Measurements from ENCODE around the gene ILK. TPM values are rescaled to one million over a fixed set of nuclear protein-coding genes. Genes with fewer than 3 reads are reported as not detected.
A peak's percentile ranks its signal among the peaks of the same experiment; 100 is the strongest.

Gene ILK
- total and polyA plus RNA-seq, 2 experiments from 2014 or later: 114 to 126 TPM

DNA sequence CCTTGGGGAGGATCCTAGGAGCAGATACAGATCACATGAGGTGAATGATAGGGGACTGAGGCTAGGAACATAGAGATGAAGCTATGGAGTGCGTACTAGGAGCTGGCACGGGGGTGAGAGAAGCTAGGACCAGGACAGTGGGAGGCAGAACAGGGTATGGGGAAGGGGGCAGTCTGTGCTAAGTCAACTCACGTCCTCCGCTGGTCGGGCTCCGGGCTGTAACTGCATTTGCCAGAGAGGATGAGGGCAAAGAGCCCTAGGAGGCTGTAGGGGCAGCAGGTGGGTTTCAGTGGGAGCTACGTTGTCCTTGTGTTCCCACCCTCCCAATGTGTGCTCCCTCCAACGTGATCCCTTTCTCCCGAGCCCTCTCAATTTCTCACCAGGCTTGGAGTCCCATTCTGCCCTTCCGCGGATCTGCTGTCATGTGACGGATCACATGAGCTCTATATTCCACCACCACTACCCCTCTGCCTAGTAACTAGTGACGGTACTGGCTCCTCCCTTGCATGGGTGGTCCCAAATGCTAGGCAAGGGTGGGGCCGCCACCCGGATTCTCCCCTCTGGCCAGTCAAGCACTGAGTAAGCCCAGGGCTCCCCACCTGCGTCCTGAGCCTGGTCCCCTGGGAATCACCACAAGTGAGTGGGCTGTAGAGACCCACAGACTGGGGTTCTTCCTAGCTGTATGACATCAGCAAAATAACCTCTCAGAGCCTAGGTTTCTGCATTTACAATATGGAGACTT lies 15.6 kb downstream of the ILK start, which contains the start of gene TPP1:
TSS of gene TPP1 (minus strand) at position 419 of the 742 bp plus-strand sequence. CDS start at position 397, 22 bp downstream.
- Histone ChIP-seq H3K9me3 (ENCODE audit: low read depth) (no peaks in the 10 kb centered on the region), H3K27me3 (no peaks in the 10 kb centered on the region), H3K4me1 (ENCODE audit: insufficient read depth) (peaks cover 12% of the 10 kb centered on the region), H3K4me3 (peak within 1 kb of the TSS; percentile 50), H3K27ac (peak within 1 kb of the TSS; percentile 79), H3K9me2 (replicated peaks; ENCODE audit: insufficient read depth) (no peaks in the 10 kb centered on the region), H3K4me2 (peak within 1 kb of the TSS; percentile 90), H3K36me3 (replicated peaks; ENCODE audit: insufficient read depth, low read depth) (no peaks in the 10 kb centered on the region), H2AFZ (peak within 1 kb of the TSS; percentile 61), H3K79me2 (peaks cover 15% of the 10 kb centered on the region), H4K20me1 (ENCODE audit: insufficient read depth, poor library complexity, severe bottlenecking) (no peaks in the 10 kb centered on the region)
- WGBS (ENCODE audit: low lambda C conversion rate, missing lambda C conversion rate): under 1% methylated on average over 16 of the region's 16 CpGs
- no peak for TF ChIP-seq EZH2phosphoT487 (IDR thresholded peaks at IDR 0.05; ENCODE audit: low read depth, severe bottlenecking, unreplicated experiment)
- TF ChIP-seq EZH2 (IDR thresholded peaks at IDR 0.05; ENCODE audit: borderline replicate concordance): no peak
- TF ChIP-seq, protein P1, sequence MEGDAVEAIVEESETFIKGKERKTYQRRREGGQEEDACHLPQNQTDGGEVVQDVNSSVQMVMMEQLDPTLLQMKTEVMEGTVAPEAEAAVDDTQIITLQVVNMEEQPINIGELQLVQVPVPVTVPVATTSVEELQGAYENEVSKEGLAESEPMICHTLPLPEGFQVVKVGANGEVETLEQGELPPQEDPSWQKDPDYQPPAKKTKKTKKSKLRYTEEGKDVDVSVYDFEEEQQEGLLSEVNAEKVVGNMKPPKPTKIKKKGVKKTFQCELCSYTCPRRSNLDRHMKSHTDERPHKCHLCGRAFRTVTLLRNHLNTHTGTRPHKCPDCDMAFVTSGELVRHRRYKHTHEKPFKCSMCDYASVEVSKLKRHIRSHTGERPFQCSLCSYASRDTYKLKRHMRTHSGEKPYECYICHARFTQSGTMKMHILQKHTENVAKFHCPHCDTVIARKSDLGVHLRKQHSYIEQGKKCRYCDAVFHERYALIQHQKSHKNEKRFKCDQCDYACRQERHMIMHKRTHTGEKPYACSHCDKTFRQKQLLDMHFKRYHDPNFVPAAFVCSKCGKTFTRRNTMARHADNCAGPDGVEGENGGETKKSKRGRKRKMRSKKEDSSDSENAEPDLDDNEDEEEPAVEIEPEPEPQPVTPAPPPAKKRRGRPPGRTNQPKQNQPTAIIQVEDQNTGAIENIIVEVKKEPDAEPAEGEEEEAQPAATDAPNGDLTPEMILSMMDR (IDR thresholded peaks at IDR 0.05; ENCODE audit: poor library complexity): no peak
- DNase-seq (ENCODE audit: low spot score): peak; percentile 96

DNA sequence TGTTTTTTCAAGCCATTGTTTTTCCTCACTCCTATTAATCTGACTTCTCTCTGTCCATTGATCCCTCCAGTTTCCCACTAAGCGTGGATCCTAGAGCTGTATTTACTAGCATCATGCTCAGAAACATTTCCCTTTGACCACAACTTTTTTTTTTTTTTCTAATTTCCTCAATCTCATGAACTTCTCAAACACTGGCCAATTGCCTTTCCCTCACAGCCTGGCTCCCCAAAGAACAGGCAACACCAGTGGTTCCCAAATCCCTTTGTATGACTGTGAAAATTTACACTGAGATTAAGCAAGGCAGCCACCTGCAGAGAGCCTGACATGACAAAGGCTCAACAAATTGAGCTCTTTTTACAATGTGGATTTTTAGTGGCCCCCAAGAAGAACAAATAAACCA lies 17.1 kb downstream of the ILK start:
- Histone ChIP-seq H3K27ac (no peak overlapping the region), H3K4me1 (ENCODE audit: insufficient read depth) (peaks cover 12% of the 10 kb centered on the region), H3K79me2 (peaks cover 15% of the 10 kb centered on the region), H3K9me3 (ENCODE audit: low read depth) (no peaks in the 10 kb centered on the region), H3K4me2 (no peak overlapping the region), H3K27me3 (no peaks in the 10 kb centered on the region), H3K9me2 (replicated peaks; ENCODE audit: insufficient read depth) (no peaks in the 10 kb centered on the region), H3K36me3 (replicated peaks; ENCODE audit: insufficient read depth, low read depth) (no peaks in the 10 kb centered on the region), H2AFZ (no peak overlapping the region), H3K4me3 (no peak overlapping the region), H4K20me1 (ENCODE audit: insufficient read depth, poor library complexity, severe bottlenecking) (no peaks in the 10 kb centered on the region)
- TF ChIP-seq EZH2phosphoT487 (IDR thresholded peaks at IDR 0.05; ENCODE audit: low read depth, severe bottlenecking, unreplicated experiment) (no peak), EZH2 (IDR thresholded peaks at IDR 0.05; ENCODE audit: borderline replicate concordance) (no peak)
- TF ChIP-seq, protein P1 (IDR thresholded peaks at IDR 0.05; ENCODE audit: poor library complexity): no peak
- WGBS (ENCODE audit: low lambda C conversion rate, missing lambda C conversion rate): 91% methylated on average over 1 of the region's 1 CpG
- no peak for DNase-seq (ENCODE audit: low spot score)

DNA sequence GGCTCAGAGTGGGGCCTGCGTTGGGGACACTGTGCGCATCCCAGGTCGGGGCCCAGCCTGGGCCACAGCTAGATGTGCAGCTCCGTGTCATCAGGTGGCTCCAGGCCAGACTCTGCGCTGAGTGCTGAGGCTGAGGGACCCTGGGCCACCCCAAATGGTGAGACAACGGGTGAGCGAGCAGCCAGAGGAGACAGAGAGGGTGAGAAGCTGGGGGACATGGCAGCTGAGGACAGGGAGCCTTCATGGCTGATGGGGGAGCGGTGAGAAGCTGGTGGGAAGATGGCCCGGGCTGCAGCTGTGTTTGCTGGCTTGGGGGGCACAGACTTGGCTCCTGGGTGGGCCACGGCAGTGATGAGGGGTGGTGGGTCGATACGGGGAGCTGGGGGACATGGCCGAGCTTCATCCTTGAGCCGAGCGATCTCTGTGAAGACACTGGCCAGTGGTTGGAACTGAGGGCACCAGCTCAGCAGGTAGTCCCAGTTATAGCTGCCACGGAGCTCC lies 18.2 kb downstream of the ILK start:
- Histone ChIP-seq H3K4me1 (ENCODE audit: insufficient read depth) (peaks cover 12% of the 10 kb centered on the region), H3K4me2 (no peak overlapping the region), H3K79me2 (peaks cover 15% of the 10 kb centered on the region), H3K36me3 (replicated peaks; ENCODE audit: insufficient read depth, low read depth) (no peaks in the 10 kb centered on the region), H3K9me3 (ENCODE audit: low read depth) (no peaks in the 10 kb centered on the region), H2AFZ (no peak overlapping the region), H3K27ac (no peak overlapping the region), H3K27me3 (no peaks in the 10 kb centered on the region), H3K9me2 (replicated peaks; ENCODE audit: insufficient read depth) (no peaks in the 10 kb centered on the region), H3K4me3 (no peak overlapping the region), H4K20me1 (ENCODE audit: insufficient read depth, poor library complexity, severe bottlenecking) (no peaks in the 10 kb centered on the region)
- no peak for DNase-seq (ENCODE audit: low spot score)
- no peak for TF ChIP-seq EZH2 (IDR thresholded peaks at IDR 0.05; ENCODE audit: borderline replicate concordance)
- TF ChIP-seq EZH2phosphoT487 (IDR thresholded peaks at IDR 0.05; ENCODE audit: low read depth, severe bottlenecking, unreplicated experiment): no peak
- TF ChIP-seq, protein P1 (IDR thresholded peaks at IDR 0.05; ENCODE audit: poor library complexity): no peak
- WGBS (ENCODE audit: low lambda C conversion rate, missing lambda C conversion rate): 92% methylated on average over 13 of the region's 16 CpGs
